GM12878 (cell line): ENCODE results near the gene DAAM1. TPM values are rescaled to one million over a fixed set of nuclear protein-coding genes. Genes with fewer than 3 reads are reported as not detected.

Experiments used
- ATAC-seq: fragments of 200-7000 bp; cut with Tn5 transposase; 3 replicates; pipeline ENCODE4 v1.9.1; 2020; ENCODE audit warnings: mild to moderate bottlenecking, moderate library complexity
- BruUV-seq: library from RNA; stranded (reverse); fragments of 400-500 nt; replicated peaks from 2 replicates; lab custom pipeline; 2021; lab: Mats Ljungman, UMichigan
- CTCF ChIA-PET: fragments of 300-600 bp; sonication (Branson Sonifier 250); formaldehyde crosslinking; extraction: SDS; loops from one replicate; lab custom pipeline; 2021; ENCODE audit warnings: inconsistent platforms; lab: Yijun Ruan, JAX
- POLR2A ChIA-PET: fragments of 350-600 bp; formaldehyde crosslinking; extraction: SDS; loops from one replicate; lab custom pipeline; 2021; ENCODE audit warnings: inconsistent platforms; lab: Charles Lee
- RAD21 ChIA-PET: fragments of 300-600 bp; sonication (Branson Sonifier 250); formaldehyde crosslinking; loops from one replicate; lab custom pipeline; 2023; ENCODE audit warnings: antibody characterized with exemption; ENCODE audit not compliant: unreplicated experiment; lab: Charles Lee
- SMC1A ChIA-PET: fragments of 300-600 bp; sonication (Branson Sonifier 250); formaldehyde crosslinking; loops from one replicate; lab custom pipeline; 2023; ENCODE audit not compliant: unreplicated experiment, uncharacterized antibody; lab: Charles Lee
- DNase-seq: peaks from one replicate; pipeline ENCODE4 v3.0.0-alpha.2; 2011; ENCODE audit warnings: low read depth, low spot score
- FAIRE-seq: peaks from 3 replicates; lab custom pipeline; 2011; peaks lifted over from hg19 to GRCh38; lab: Jason Lieb, UNC
- H2AFZ ChIP-seq: 2 replicates; pipeline ENCODE4 v1.6.0; 2011; ENCODE audit warnings: low read depth, low read length, control low read depth; ENCODE audit not compliant: control insufficient read depth
- H3K27ac ChIP-seq: 2 replicates; pipeline ENCODE4 v1.5.1; 2011; ENCODE audit warnings: control low read depth; ENCODE audit not compliant: control insufficient read depth, insufficient read depth
- H3K27me3 ChIP-seq, 2 experiments: replicated peaks in 1 of 2; 2 replicates each; pipeline versions ENCODE4 v1.6.0 to v1.6.1; 2011; ENCODE audit warnings: low read length in 1 of 2; ENCODE audit not compliant: control insufficient read depth in 2 of 2, insufficient read depth in 2 of 2
- H3K36me3 ChIP-seq, 2 experiments: 2 replicates each; pipeline ENCODE4 v1.5.1; 2011; ENCODE audit warnings: low read length in 1 of 2; ENCODE audit not compliant: control insufficient read depth in 2 of 2, insufficient read depth in 2 of 2
- H3K4me1 ChIP-seq: 2 replicates; pipeline ENCODE4 v1.6.1; 2011; ENCODE audit warnings: mild to moderate bottlenecking, low read length, moderate library complexity, mixed read lengths; ENCODE audit not compliant: control insufficient read depth, insufficient read depth
- H3K4me2 ChIP-seq: 2 replicates; pipeline ENCODE4 v1.6.0; 2011; ENCODE audit warnings: control low read depth; ENCODE audit not compliant: control insufficient read depth, insufficient read depth
- H3K4me3 ChIP-seq: fragments of 200-600 bp; sonication (generic); 2 replicates; pipeline ENCODE4 v1.5.1; 2016
- H3K79me2 ChIP-seq: 2 replicates; pipeline ENCODE4 v1.6.0; 2011; ENCODE audit warnings: low read length; ENCODE audit not compliant: control insufficient read depth, insufficient read depth
- H3K9ac ChIP-seq: 2 replicates; pipeline ENCODE4 v1.8.0; 2011; ENCODE audit warnings: low read length, control low read depth, mixed read lengths; ENCODE audit not compliant: control insufficient read depth, insufficient read depth
- H3K9me3 ChIP-seq: replicated peaks from 3 replicates; pipeline ENCODE4 v1.5.1; 2011; ENCODE audit warnings: mild to moderate bottlenecking, low read length; ENCODE audit not compliant: control insufficient read depth, insufficient read depth
- H4K20me1 ChIP-seq: 2 replicates; pipeline ENCODE4 v1.6.0; 2011; ENCODE audit not compliant: control insufficient read depth, insufficient read depth
- CBX3 ChIP-seq: fragments of 200-600 bp; sonication (generic); IDR thresholded peaks from 2 replicates; pipeline ENCODE4 v1.6.1; 2016; ENCODE audit warnings: low read depth, borderline replicate concordance
- CREM ChIP-seq: IDR thresholded peaks from 2 replicates; pipeline ENCODE4 v1.6.1; 2014; ENCODE audit warnings: antibody characterized with exemption, low read depth
- RELB ChIP-seq: fragments of 450-650 bp; IDR thresholded peaks from 2 replicates; pipeline ENCODE4 v1.6.1; 2017; ENCODE audit warnings: low read depth, mild to moderate bottlenecking, moderate library complexity
- SPI1 ChIP-seq: IDR thresholded peaks from 2 replicates; pipeline ENCODE4 v1.6.1; 2011; ENCODE audit warnings: low read depth, mild to moderate bottlenecking, low read length, moderate library complexity, borderline replicate concordance; ENCODE audit not compliant: insufficient read depth
- TBL1XR1 ChIP-seq: IDR thresholded peaks from 2 replicates; pipeline ENCODE4 v1.6.1; 2012; ENCODE audit warnings: low read depth, low read length, improper control_type of control experiment
- ZNF217 ChIP-seq: fragments of 450-650 bp; IDR thresholded peaks from 2 replicates; pipeline ENCODE4 v1.6.1; 2017; ENCODE audit warnings: antibody characterized with exemption, mild to moderate bottlenecking
- ZNF384 ChIP-seq: IDR thresholded peaks from 2 replicates; pipeline ENCODE4 v1.6.1; 2012; ENCODE audit warnings: low read depth, mild to moderate bottlenecking, low read length, improper control_type of control experiment, borderline replicate concordance
- WGBS: methylation state at CpG from one replicate; pipeline ENCODE4 v1.1.6; 2016; ENCODE audit warnings: low lambda C conversion rate; ENCODE audit not compliant: insufficient replicate concordance, insufficient coverage; ENCODE audit errors: missing lambda C conversion rate; 5-methylcytosine and 5-hydroxymethylcytosine counted together
- in situ Hi-C: fragments of 300-500 bp; cut with MboI; formaldehyde crosslinking; loops from 9 replicates; pipeline ENCODE4 v1.14.3; 2018; ENCODE audit warnings: mixed read lengths
- intact Hi-C: fragments of 100-400 bp; cut with micrococcal nuclease; formaldehyde crosslinking; loops from one replicate; pipeline ENCODE4 v1.14.2; 2022; ENCODE audit not compliant: unreplicated experiment
- polyA plus RNA-seq, 11 experiments: library from polyadenylated mRNA; depleted of rRNA in 4 of 11; unstranded in 6 of 11; stranded (reverse) in 5 of 11; fragments of >200 nt; fragmentation: Nextera tagmentation in 4 of 11; fragmentation: Illumina TruSeq in 1 of 11; extraction: Ambion mirVana in 4 of 11; extraction: Trizol in 1 of 11; gene quantifications; 1 replicate in 1 of 11; 2 replicates in 10 of 11; pipeline versions ENCODE4 v1.2.1 to v1.2.3, GENCODE V29; 2011 to 2016; ENCODE audit warnings: inconsistent platforms in 2 of 11, missing spikeins in 2 of 11, low read depth in 1 of 11
- total RNA-seq, 4 experiments: library from RNA; depleted of rRNA in 3 of 4; stranded (reverse); fragments of >200 nt in 3 of 4; fragmentation: Illumina TruSeq in 1 of 4; extraction: Trizol in 1 of 4; gene quantifications; 2 replicates each; pipeline versions ENCODE4 v1.2.1 to v1.2.3, GENCODE V29; 2013 to 2021

DAAM1 gene
- total and polyA plus RNA-seq, 10 of the 15 experiments (the other 5 are each of a cell fraction or from before 2014, with no cell fraction given) = 13.8 to 32.4 (median 24.2) TPM

GRCh38 chr14:59395672-59396071 lies 207.2 kb downstream of the DAAM1 start:
- intact Hi-C loops (no loop called here), in situ Hi-C loops (no loop called here)
- POLR2A ChIA-PET = interaction anchor here (0.5 kb wide), 1 partner anchor 69 kb away, joined by 7 read pairs; no protein-coding TSS in a partner anchor
- SMC1A ChIA-PET = no interaction called here
- WGBS = 60% methylated on average over 3 of the region's 3 CpGs
- Histone ChIP-seq H3K4me2 (no peak overlapping the region), H3K9me3 (no peaks in the 10 kb centered on the region), H3K27ac (no peak overlapping the region), H3K4me1 (no peaks in the 10 kb centered on the region), H2AFZ (no peak overlapping the region), H3K79me2 (no peaks in the 10 kb centered on the region), H3K36me3 (no peaks in the 10 kb centered on the region), H3K4me3 (no peak overlapping the region), H4K20me1 (no peaks in the 10 kb centered on the region), H3K27me3 (no peaks in the 10 kb centered on the region), H3K9ac (no peak overlapping the region)
- ATAC-seq = no peak
- RAD21 ChIA-PET = no interaction called here
- DNase-seq = no peak
- TF ChIP-seq ZNF384 (no peak), TBL1XR1 (no peak), CBX3 (no peak), CREM (no peak), ZNF217 (no peak)
- FAIRE-seq = no peak
- CTCF ChIA-PET = no interaction called here
- BruUV-seq = no TSS peak

GRCh38 chr14:59398841-59399240 lies 210.4 kb downstream of the DAAM1 start:
- ATAC-seq (no peak), DNase-seq (no peak), FAIRE-seq (no peak)
- CTCF ChIA-PET = no interaction called here
- 67% methylated on average over 1 of the region's 1 CpG for WGBS
- Histone ChIP-seq H3K4me3 (no peak overlapping the region), H3K9ac (no peak overlapping the region), H3K36me3 (no peaks in the 10 kb centered on the region), H2AFZ (no peak overlapping the region), H3K4me2 (no peak overlapping the region), H3K4me1 (no peaks in the 10 kb centered on the region), H3K27ac (no peak overlapping the region), H3K79me2 (no peaks in the 10 kb centered on the region), H3K9me3 (no peaks in the 10 kb centered on the region), H3K27me3 (no peaks in the 10 kb centered on the region), H4K20me1 (no peaks in the 10 kb centered on the region)
- RAD21 ChIA-PET = no interaction called here
- POLR2A ChIA-PET = no interaction called here
- no TSS peak for BruUV-seq
- intact Hi-C loops = no loop called here
- peak; percentile 29; the same call in 1 of the 2 replicates for TF ChIP-seq SPI1
- TF ChIP-seq RELB = no peak
- TF ChIP-seq, all 136 proteins: peak for 1
- in situ Hi-C loops = no loop called here
- SMC1A ChIA-PET = no interaction called here
